SH-SY5Y (cell line): Measurements from ENCODE around the gene COPZ1.

Experiments used
- GATA2 ChIP-seq: IDR thresholded peaks from 2 replicates; pipeline ENCODE4 v1.6.1; 2011; ENCODE audit warnings: mild to moderate bottlenecking, low read depth, low read length
- GATA3 ChIP-seq: IDR thresholded peaks from 2 replicates; pipeline ENCODE4 v1.6.1; 2011; ENCODE audit warnings: low read depth, mild to moderate bottlenecking, low read length, moderate library complexity

COPZ1 gene

GRCh38 chr12:54358945-54359761 lies 34.2 kb downstream of the COPZ1 start:
- TF ChIP-seq GATA2, result no peak
- TF ChIP-seq GATA3, result no peak

GRCh38 chr12:54359762-54360351 lies 34.9 kb downstream of the COPZ1 start:
- TF ChIP-seq GATA3, result no peak

- TF ChIP-seq GATA2, result no peak
- no peak for TF ChIP-seq GATA3
These were observed 36.0 kb downstream of the COPZ1 start for GRCh38 chr12:54360717-54361456.

GRCh38 chr12:54363047-54363446 lies 38.1 kb downstream of the COPZ1 start:
- TF ChIP-seq GATA3, result no peak
- no peak for TF ChIP-seq GATA2

- no peak for TF ChIP-seq GATA3
These were observed 38.7 kb downstream of the COPZ1 start for GRCh38 chr12:54363618-54364017.

GRCh38 chr12:54364413-54364812 lies 39.5 kb downstream of the COPZ1 start, which contains the start of gene GPR84:
TSS of gene GPR84 (minus strand) at chr12:54364486. CDS start at chr12:54363851, 635 bp downstream.
- TF ChIP-seq GATA3, result no peak
- no peak for TF ChIP-seq GATA2

- TF ChIP-seq GATA3 (no peak), GATA2 (no peak)
These were observed 43.2 kb downstream of the COPZ1 start for GRCh38 chr12:54368025-54368708.

- TF ChIP-seq GATA3 (no peak), GATA2 (no peak)
These were observed 44.0 kb downstream of the COPZ1 start for GRCh38 chr12:54368709-54369596.

- TF ChIP-seq GATA3 (no peak), GATA2 (no peak)
These were observed 44.7 kb downstream of the COPZ1 start for GRCh38 chr12:54369597-54370131.

- TF ChIP-seq GATA2 (no peak), GATA3 (no peak)
These were observed 45.3 kb downstream of the COPZ1 start for GRCh38 chr12:54370171-54370730.

GRCh38 chr12:54371328-54372112 lies 46.6 kb downstream of the COPZ1 start:
- TF ChIP-seq GATA2 (no peak; the same call in 1 of the 2 replicates), GATA3 (no peak)
